IPS-20b (cell line): ENCODE results near the gene HSF2BP.
"Not testable (repeated sequence)": the region's sequence is repeated elsewhere in the genome, so short reads cannot be mapped to it uniquely, and the experiment has no call there.

Source experiments
- H3K27ac ChIP-seq: one replicate; pipeline ENCODE4 v1.5.1; 2013; ENCODE audit warnings: low read length
- H3K27me3 ChIP-seq: 2 replicates; pipeline ENCODE4 v1.6.1; 2013; ENCODE audit warnings: mild to moderate bottlenecking, low read length, inconsistent platforms; ENCODE audit not compliant: insufficient read depth
- H3K36me3 ChIP-seq: 2 replicates; pipeline ENCODE4 v1.6.1; 2013; ENCODE audit warnings: low read depth, mild to moderate bottlenecking, inconsistent platforms, low read length, moderate library complexity; ENCODE audit not compliant: insufficient read depth
- H3K4me1 ChIP-seq: 2 replicates; pipeline ENCODE4 v1.6.1; 2013; ENCODE audit warnings: mild to moderate bottlenecking, control low read depth, inconsistent platforms, low read length, moderate library complexity; ENCODE audit not compliant: insufficient read depth
- H3K4me3 ChIP-seq: 2 replicates; pipeline ENCODE4 v1.5.1; 2013; ENCODE audit warnings: mild to moderate bottlenecking, low read length, inconsistent platforms
- H3K9ac ChIP-seq: 2 replicates; pipeline ENCODE4 v1.6.1; 2013; ENCODE audit warnings: low read depth, mild to moderate bottlenecking, inconsistent platforms, low read length, moderate library complexity
- H3K9me3 ChIP-seq: 2 replicates; pipeline ENCODE4 v1.6.1; 2013; ENCODE audit warnings: mild to moderate bottlenecking, low read depth, low read length, inconsistent platforms; ENCODE audit not compliant: insufficient read depth

Gene HSF2BP

GRCh38 chr21:43658769-43659135, 536 bp downstream of the HSF2BP start:
- Histone ChIP-seq H3K27ac (no peak overlapping the region), H3K4me3 (no peak overlapping the region), H3K4me1 (peaks cover 5% of the 10 kb centered on the region; the same call in 1 of the 2 replicates), H3K9ac (peak overlapping the region; percentile 97; the same call in 1 of the 2 replicates), H3K9me3 (no peaks in the 10 kb centered on the region), H3K27me3 (peaks cover 3% of the 10 kb centered on the region; the same call in 1 of the 2 replicates), H3K36me3 (peaks cover 27% of the 10 kb centered on the region)

GRCh38 chr21:43658088-43658741, 1.1 kb downstream of the HSF2BP start:
- H3K4me1 ChIP-seq: peaks cover 5% of the 10 kb centered on the region; the same call in 1 of the 2 replicates

GRCh38 chr21:43657355-43658087, 1.8 kb downstream of the HSF2BP start:
- peaks cover 16% of the 10 kb centered on the region for H3K36me3 ChIP-seq
- no peak overlapping the region for H3K27ac ChIP-seq

More at GRCh38 chr21:43658088-43658741, 1.1 kb downstream of the HSF2BP start:
- Histone ChIP-seq H3K27me3 (peaks cover 3% of the 10 kb centered on the region; the same call in 1 of the 2 replicates), H3K36me3 (peaks cover 23% of the 10 kb centered on the region), H3K4me3 (no peak overlapping the region), H3K9ac (no peak overlapping the region), H3K27ac (no peak overlapping the region), H3K9me3 (no peaks in the 10 kb centered on the region)

GRCh38 chr21:43654806-43655489, 4.3 kb downstream of the HSF2BP start:
- Histone ChIP-seq H3K9ac (no peak overlapping the region), H3K4me3 (no peak overlapping the region), H3K36me3 (no peaks in the 10 kb centered on the region), H3K27ac (no peak overlapping the region), H3K4me1 (no peaks in the 10 kb centered on the region), H3K9me3 (no peaks in the 10 kb centered on the region), H3K27me3 (peaks cover 3% of the 10 kb centered on the region; the same call in 1 of the 2 replicates)

More at GRCh38 chr21:43657355-43658087, 1.8 kb downstream of the HSF2BP start:
- H3K27me3 ChIP-seq: peaks cover 3% of the 10 kb centered on the region; the same call in 1 of the 2 replicates
- peaks cover 5% of the 10 kb centered on the region; the same call in 1 of the 2 replicates for H3K4me1 ChIP-seq
- no peaks in the 10 kb centered on the region for H3K9me3 ChIP-seq
- no peak overlapping the region for H3K9ac ChIP-seq
- no peak overlapping the region for H3K4me3 ChIP-seq

- H3K9ac ChIP-seq: no peak overlapping the region; the same call in 1 of the 2 replicates
- H3K4me1 ChIP-seq: no peaks in the 10 kb centered on the region
- no peak overlapping the region for H3K27ac ChIP-seq
- H3K27me3 ChIP-seq: no peaks in the 10 kb centered on the region
- no peak overlapping the region for H3K4me3 ChIP-seq
- H3K9me3 ChIP-seq: no peaks in the 10 kb centered on the region
- no peaks in the 10 kb centered on the region for H3K36me3 ChIP-seq
Observed at GRCh38 chr21:43653626-43654025, 5.7 kb downstream of the HSF2BP start.

- H3K9me3 ChIP-seq: no peaks in the 10 kb centered on the region
- no peaks in the 10 kb centered on the region for H3K4me1 ChIP-seq
- no peak overlapping the region for H3K9ac ChIP-seq
- no peak overlapping the region for H3K4me3 ChIP-seq
- H3K36me3 ChIP-seq: no peaks in the 10 kb centered on the region
- no peak overlapping the region for H3K27ac ChIP-seq
- no peaks in the 10 kb centered on the region for H3K27me3 ChIP-seq
Observed at GRCh38 chr21:43652616-43653015, 6.7 kb downstream of the HSF2BP start.

GRCh38 chr21:43651926-43652325, 7.4 kb downstream of the HSF2BP start:
- H3K27ac ChIP-seq, H3K4me1 ChIP-seq, H3K4me3 ChIP-seq, H3K27me3 ChIP-seq, H3K9ac ChIP-seq, H3K36me3 ChIP-seq, H3K9me3 ChIP-seq: not testable (repeated sequence)

GRCh38 chr21:43648171-43648570, 11.1 kb downstream of the HSF2BP start:
- no peak overlapping the region for H3K27ac ChIP-seq
- no peak overlapping the region for H3K9ac ChIP-seq
- no peaks in the 10 kb centered on the region for H3K36me3 ChIP-seq
- H3K27me3 ChIP-seq: no peaks in the 10 kb centered on the region
- no peaks in the 10 kb centered on the region for H3K9me3 ChIP-seq
- 0 out of 2 replicates have a peak, but pooled peaks cover 2% of the 10 kb centered on the region for H3K4me1 ChIP-seq
- H3K4me3 ChIP-seq: no peak overlapping the region

- Histone ChIP-seq H3K4me3 (no peak overlapping the region), H3K27me3 (no peaks in the 10 kb centered on the region), H3K4me1 (0 out of 2 replicates have a peak, but pooled peaks cover 3% of the 10 kb centered on the region), H3K27ac (no peak overlapping the region), H3K9ac (no peak overlapping the region), H3K9me3 (no peaks in the 10 kb centered on the region), H3K36me3 (no peaks in the 10 kb centered on the region)
Observed at GRCh38 chr21:43646550-43647260, 12.6 kb downstream of the HSF2BP start.

GRCh38 chr21:43645976-43646375, 13.3 kb downstream of the HSF2BP start:
- no peak overlapping the region for H3K4me3 ChIP-seq
- no peaks in the 10 kb centered on the region for H3K36me3 ChIP-seq
- H3K27me3 ChIP-seq: no peaks in the 10 kb centered on the region
- H3K9me3 ChIP-seq: no peaks in the 10 kb centered on the region
- no peak overlapping the region for H3K9ac ChIP-seq
- 0 out of 2 replicates have a peak, but pooled peaks cover 3% of the 10 kb centered on the region for H3K4me1 ChIP-seq
- H3K27ac ChIP-seq: no peak overlapping the region
